HL-60 (cell line): ENCODE data around the gene ADAMTS17.

Source experiments
- CTCF ChIP-seq: IDR thresholded peaks from one replicate; pipeline ENCODE4 v1.5.1; 2011; ENCODE audit warnings: low read length, control low read depth, inconsistent platforms; ENCODE audit not compliant: insufficient read depth
- GABPA ChIP-seq: IDR thresholded peaks from 2 replicates; pipeline ENCODE4 v1.6.1; 2012; ENCODE audit warnings: low read depth
- POLR2AphosphoS5 ChIP-seq: IDR thresholded peaks from 2 replicates; pipeline ENCODE4 v1.6.1; 2012; ENCODE audit warnings: low read depth
- REST ChIP-seq: IDR thresholded peaks from 2 replicates; pipeline ENCODE4 v1.6.1; 2012; ENCODE audit warnings: low read depth; ENCODE audit not compliant: insufficient replicate concordance
- SPI1 ChIP-seq: IDR thresholded peaks from 2 replicates; pipeline ENCODE4 v1.6.1; 2012; ENCODE audit warnings: low read depth, mild to moderate bottlenecking, borderline replicate concordance

- TF ChIP-seq CTCF (no peak), POLR2AphosphoS5 (no peak), GABPA (no peak), REST (no peak), SPI1 (no peak)
Measured at GRCh38 chr15:99976811-99977271, 364.9 kb downstream of the ADAMTS17 start.
